PC-9 (cell line): ENCODE results near the gene NYAP2. TPM values are rescaled to one million over a fixed set of nuclear protein-coding genes. Genes with fewer than 3 reads are reported as not detected.

Experiments
- BruUV-seq: library from RNA; stranded (reverse); fragments of 400-500 nt; replicated peaks from 2 replicates; lab custom pipeline; 2021; lab: Mats Ljungman, UMichigan
- CTCF ChIA-PET: fragments of 300-600 bp; sonication (Branson Sonifier 250); formaldehyde crosslinking; loops from one replicate; lab custom pipeline; 2022; ENCODE audit warnings: antibody characterized with exemption; lab: Charles Lee
- POLR2A ChIA-PET: fragments of 300-600 bp; sonication (Branson Sonifier 250); formaldehyde crosslinking; loops from one replicate; lab custom pipeline; 2022; ENCODE audit warnings: antibody characterized with exemption; ENCODE audit not compliant: unreplicated experiment; lab: Charles Lee
- DNase-seq, 2 experiments: peaks; one replicate each; pipeline versions ENCODE4 v3.0.0 to v3.0.0-alpha.2; 2015 to 2022; ENCODE audit warnings: mixed read lengths in 1 of 2
- H2AFZ ChIP-seq: fragments of 200-600 bp; sonication (generic); 2 replicates; pipeline ENCODE4 v1.8.1; 2017; ENCODE audit warnings: antibody characterized with exemption
- H3F3A ChIP-seq: fragments of 200-600 bp; sonication (generic); 2 replicates; pipeline ENCODE4 v1.8.1; 2017; ENCODE audit warnings: antibody characterized with exemption, mild to moderate bottlenecking, low read depth; ENCODE audit not compliant: insufficient read depth
- H3K27ac ChIP-seq: fragments of 200-600 bp; sonication (generic); 2 replicates; pipeline ENCODE4 v1.6.1; 2016; ENCODE audit warnings: mixed run types
- H3K27me3 ChIP-seq: fragments of 200-600 bp; sonication (generic); 2 replicates; pipeline ENCODE4 v1.6.1; 2016; ENCODE audit warnings: low read depth, mixed run types; ENCODE audit not compliant: insufficient read depth
- H3K36me3 ChIP-seq: fragments of 200-600 bp; sonication (generic); 2 replicates; pipeline ENCODE4 v1.6.1; 2016; ENCODE audit warnings: low read depth, mixed run types
- H3K4me1 ChIP-seq: fragments of 200-600 bp; sonication (generic); replicated peaks from 2 replicates; pipeline ENCODE4 v1.6.1; 2016; ENCODE audit warnings: mixed run types; ENCODE audit not compliant: insufficient read depth
- H3K4me2 ChIP-seq: fragments of 200-600 bp; sonication (generic); 2 replicates; pipeline ENCODE4 v1.6.1; 2017; ENCODE audit warnings: mixed run types
- H3K4me3 ChIP-seq: fragments of 200-600 bp; sonication (generic); 2 replicates; pipeline ENCODE4 v1.6.1; 2016; ENCODE audit warnings: mixed run types
- H3K79me2 ChIP-seq: fragments of 200-600 bp; sonication (generic); 2 replicates; pipeline ENCODE4 v1.6.1; 2017; ENCODE audit warnings: low read depth, mixed run types
- H3K9me2 ChIP-seq: fragments of 200-600 bp; sonication (generic); 2 replicates; pipeline ENCODE4 v1.8.1; 2017; ENCODE audit warnings: mild to moderate bottlenecking; ENCODE audit not compliant: insufficient read depth
- H3K9me3 ChIP-seq: fragments of 200-600 bp; sonication (generic); 2 replicates; pipeline ENCODE4 v1.8.1; 2016; ENCODE audit warnings: low read depth; ENCODE audit not compliant: insufficient read depth
- H4K20me1 ChIP-seq: fragments of 200-600 bp; sonication (generic); 2 replicates; pipeline ENCODE4 v1.8.1; 2017; ENCODE audit not compliant: insufficient read depth
- EZH2 ChIP-seq: fragments of 200-600 bp; sonication (generic); IDR thresholded peaks from 2 replicates; pipeline ENCODE4 v1.8.0; 2017; ENCODE audit warnings: antibody characterized with exemption, low read depth
- intact Hi-C: fragments of 100-400 bp; cut with micrococcal nuclease; formaldehyde crosslinking; loops from one replicate; pipeline ENCODE4 v1.10.0; 2022; ENCODE audit not compliant: unreplicated experiment
- total RNA-seq: library from RNA; stranded (reverse); gene quantifications from 2 replicates; pipeline ENCODE4 v1.2.3, GENCODE V29; 2021
- TF ChIP-seq, protein P1 (sequence below): fragments of 200-600 bp; sonication (generic); conservative IDR thresholded peaks from 2 replicates; pipeline ENCODE4 v1.6.1; 2017; ENCODE audit warnings: mixed run types, antibody characterized with exemption, mild to moderate bottlenecking, moderate library complexity

NYAP2 gene
- total RNA-seq, 1 experiment from 2014 or later, result 0.65 TPM

DNA sequence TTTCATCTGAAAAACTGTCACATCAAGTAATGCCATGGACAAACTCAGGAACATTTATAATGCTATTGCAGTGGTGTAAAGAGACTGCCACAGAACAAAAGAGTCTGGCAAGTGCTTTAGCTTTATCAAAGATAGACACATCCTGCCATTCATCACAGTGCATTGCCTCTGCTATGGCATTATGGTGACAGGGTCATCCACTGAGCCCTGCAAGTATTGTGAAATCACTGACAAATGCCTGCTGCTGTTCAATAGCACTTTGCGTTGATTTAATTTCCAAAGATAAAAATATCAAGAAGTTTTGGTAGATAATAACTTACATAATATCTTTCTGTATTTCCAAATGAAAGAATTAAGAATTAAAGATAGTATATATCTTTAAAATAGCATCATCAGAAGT lies 38.7 kb downstream of the NYAP2 start:
- H3K79me2 ChIP-seq, result no peaks in the 10 kb centered on the region
- H3K9me3 ChIP-seq, result no peaks in the 10 kb centered on the region
- CTCF ChIA-PET, result no interaction called here
- no peaks in the 10 kb centered on the region for H3F3A ChIP-seq
- H3K4me1 ChIP-seq, result no peaks in the 10 kb centered on the region
- no peaks in the 10 kb centered on the region for H3K36me3 ChIP-seq
- no peak overlapping the region for H3K27ac ChIP-seq
- TF ChIP-seq, protein P1, sequence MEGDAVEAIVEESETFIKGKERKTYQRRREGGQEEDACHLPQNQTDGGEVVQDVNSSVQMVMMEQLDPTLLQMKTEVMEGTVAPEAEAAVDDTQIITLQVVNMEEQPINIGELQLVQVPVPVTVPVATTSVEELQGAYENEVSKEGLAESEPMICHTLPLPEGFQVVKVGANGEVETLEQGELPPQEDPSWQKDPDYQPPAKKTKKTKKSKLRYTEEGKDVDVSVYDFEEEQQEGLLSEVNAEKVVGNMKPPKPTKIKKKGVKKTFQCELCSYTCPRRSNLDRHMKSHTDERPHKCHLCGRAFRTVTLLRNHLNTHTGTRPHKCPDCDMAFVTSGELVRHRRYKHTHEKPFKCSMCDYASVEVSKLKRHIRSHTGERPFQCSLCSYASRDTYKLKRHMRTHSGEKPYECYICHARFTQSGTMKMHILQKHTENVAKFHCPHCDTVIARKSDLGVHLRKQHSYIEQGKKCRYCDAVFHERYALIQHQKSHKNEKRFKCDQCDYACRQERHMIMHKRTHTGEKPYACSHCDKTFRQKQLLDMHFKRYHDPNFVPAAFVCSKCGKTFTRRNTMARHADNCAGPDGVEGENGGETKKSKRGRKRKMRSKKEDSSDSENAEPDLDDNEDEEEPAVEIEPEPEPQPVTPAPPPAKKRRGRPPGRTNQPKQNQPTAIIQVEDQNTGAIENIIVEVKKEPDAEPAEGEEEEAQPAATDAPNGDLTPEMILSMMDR, result no peak
- no peak for TF ChIP-seq EZH2
- no peaks in the 10 kb centered on the region; the same call in 1 of the 2 replicates for H3K9me2 ChIP-seq
- H3K27me3 ChIP-seq, result no peaks in the 10 kb centered on the region
- H3K4me2 ChIP-seq, result no peak overlapping the region
- no peak for DNase-seq
- no peaks in the 10 kb centered on the region for H4K20me1 ChIP-seq
- BruUV-seq, result no TSS peak
- no peak overlapping the region for H2AFZ ChIP-seq
- H3K4me3 ChIP-seq, result no peak overlapping the region
- POLR2A ChIA-PET, result no interaction called here
- intact Hi-C loops, result no loop called here

DNA sequence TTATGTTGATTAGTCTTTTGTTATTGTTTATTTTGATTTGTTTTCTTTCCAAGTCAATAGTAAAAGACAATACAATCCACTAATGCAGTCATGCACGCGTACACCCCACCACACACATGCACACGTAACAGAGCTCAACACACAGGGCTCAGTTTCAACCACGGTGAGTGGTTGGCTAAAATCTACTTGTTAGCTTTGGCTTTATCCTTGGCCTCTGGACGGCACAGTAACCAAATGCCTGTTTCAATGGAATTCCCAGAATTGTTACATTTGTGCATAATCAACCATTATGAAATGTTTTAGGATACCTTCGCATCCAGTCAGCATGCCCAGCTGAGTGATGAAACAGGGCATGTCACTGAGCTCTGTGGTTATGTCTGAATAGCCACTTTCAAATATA lies 53.2 kb downstream of the NYAP2 start:
- POLR2A ChIA-PET, result no interaction called here
- no peak overlapping the region for H3K4me2 ChIP-seq
- no peaks in the 10 kb centered on the region for H3K4me1 ChIP-seq
- no peaks in the 10 kb centered on the region for H4K20me1 ChIP-seq
- H3F3A ChIP-seq, result no peaks in the 10 kb centered on the region
- no peaks in the 10 kb centered on the region for H3K9me3 ChIP-seq
- H3K4me3 ChIP-seq, result no peak overlapping the region
- H3K27me3 ChIP-seq, result no peaks in the 10 kb centered on the region
- H3K9me2 ChIP-seq, result no peaks in the 10 kb centered on the region
- H2AFZ ChIP-seq, result no peak overlapping the region
- TF ChIP-seq, protein P1, result no peak
- no peak for TF ChIP-seq EZH2
- no TSS peak for BruUV-seq
- no peak for DNase-seq
- intact Hi-C loops, result no loop called here
- no peaks in the 10 kb centered on the region for H3K79me2 ChIP-seq
- H3K36me3 ChIP-seq, result no peaks in the 10 kb centered on the region
- CTCF ChIA-PET, result no interaction called here
- no peak overlapping the region for H3K27ac ChIP-seq

DNA sequence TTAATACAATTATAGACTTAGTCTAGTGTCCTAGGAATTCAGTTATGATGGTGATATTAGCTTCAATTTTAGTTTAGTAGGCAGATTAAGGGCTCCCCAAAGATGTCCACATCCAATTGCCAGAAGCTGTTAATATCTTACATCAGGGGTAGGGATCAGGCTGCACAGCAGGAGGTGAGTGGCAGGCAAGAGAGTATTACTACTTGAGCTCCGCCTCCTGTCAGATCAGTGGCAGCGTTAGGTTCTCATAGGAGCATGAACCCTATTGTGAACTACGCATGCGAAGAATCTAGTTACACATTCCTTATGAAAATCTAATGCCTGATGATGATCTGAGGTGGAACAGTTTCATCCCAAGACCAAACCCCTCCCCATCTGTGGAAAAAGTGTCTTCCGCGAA lies 54.9 kb downstream of the NYAP2 start:
- intact Hi-C loops, result no loop called here
- TF ChIP-seq EZH2, result no peak
- TF ChIP-seq, protein P1, result no peak
- H4K20me1 ChIP-seq, result no peaks in the 10 kb centered on the region

More for the DNA sequence above, 54.9 kb downstream of the NYAP2 start:
- no peak for DNase-seq
- Histone ChIP-seq H3K4me3 (no peak overlapping the region), H3K9me2 (no peaks in the 10 kb centered on the region), H3K9me3 (no peaks in the 10 kb centered on the region), H3K4me2 (no peak overlapping the region), H2AFZ (no peak overlapping the region), H3F3A (no peaks in the 10 kb centered on the region), H3K79me2 (no peaks in the 10 kb centered on the region), H3K4me1 (no peaks in the 10 kb centered on the region), H3K27ac (no peak overlapping the region), H3K36me3 (no peaks in the 10 kb centered on the region), H3K27me3 (no peaks in the 10 kb centered on the region)
- POLR2A ChIA-PET, result no interaction called here
- BruUV-seq, result no TSS peak
- CTCF ChIA-PET, result no interaction called here
